Dermis blood vessel endothelial cell (primary cell): ENCODE measurements around the gene ATP6V0E1. TPM values are rescaled to one million over a fixed set of nuclear protein-coding genes. Genes with fewer than 3 reads are reported as not detected.

Source experiments
- total RNA-seq: library from RNA; depleted of rRNA; stranded (reverse); fragments of >200 nt; gene quantifications from 2 replicates; pipeline ENCODE4 v1.2.3, GENCODE V29; 2014

Gene ATP6V0E1
- total RNA-seq, 1 donor from 2014 or later: 253 TPM

Other genes with a start within 250 kb of the ATP6V0E1 start
- gene DUSP1, start 212.6 kb upstream of the ATP6V0E1 start, total RNA-seq: 105 and 303 TPM in 2 replicates
- gene ERGIC1, start 149.5 kb upstream of the ATP6V0E1 start, total RNA-seq: 64.0 and 137 TPM in 2 replicates
- 28.4 and 31.4 TPM in 2 replicates for gene RPL26L1, start 24.3 kb upstream of the ATP6V0E1 start, total RNA-seq
- 25.5 and 31.7 TPM in 2 replicates for gene CREBRF, start 72.6 kb downstream of the ATP6V0E1 start, total RNA-seq
- 13.9 and 19.7 TPM in 2 replicates for gene BNIP1, start 160.8 kb downstream of the ATP6V0E1 start, total RNA-seq